T-helper 1 cell treated with Interleukin-12 subunit alpha and Interleukin-12 subunit beta and Interleukin-4 antibody, amounts not matched to agents 30 μg/mL and 1 μg/mL, for 36 hours (primary cell): Measurements from ENCODE around the gene KDM4B.
A peak's percentile ranks its signal among the peaks of the same experiment; 100 is the strongest.
"Not testable (repeated sequence)": the region's sequence is repeated elsewhere in the genome, so short reads cannot be mapped to it uniquely, and the experiment has no call there.

ENCODE experiments used
- H3K27ac Mint-ChIP-seq: one replicate; pipeline ENCODE4 v1.8.0; 2021; ENCODE audit warnings: mild to moderate bottlenecking, mixed read lengths
- H3K27me3 Mint-ChIP-seq: one replicate; pipeline ENCODE4 v1.8.0; 2021; ENCODE audit warnings: low read depth, mixed read lengths
- H3K36me3 Mint-ChIP-seq: one replicate; pipeline ENCODE4 v1.8.0; 2021; ENCODE audit warnings: low read depth, mixed read lengths
- H3K4me1 Mint-ChIP-seq: one replicate; pipeline ENCODE4 v1.8.0; 2021; ENCODE audit warnings: low read depth, mixed read lengths
- H3K4me3 Mint-ChIP-seq: one replicate; pipeline ENCODE4 v1.8.0; 2021; ENCODE audit warnings: mild to moderate bottlenecking, moderate library complexity, mixed read lengths
- H3K9me3 Mint-ChIP-seq: one replicate; pipeline ENCODE4 v1.8.0; 2021; ENCODE audit warnings: mixed read lengths

The KDM4B gene

DNA sequence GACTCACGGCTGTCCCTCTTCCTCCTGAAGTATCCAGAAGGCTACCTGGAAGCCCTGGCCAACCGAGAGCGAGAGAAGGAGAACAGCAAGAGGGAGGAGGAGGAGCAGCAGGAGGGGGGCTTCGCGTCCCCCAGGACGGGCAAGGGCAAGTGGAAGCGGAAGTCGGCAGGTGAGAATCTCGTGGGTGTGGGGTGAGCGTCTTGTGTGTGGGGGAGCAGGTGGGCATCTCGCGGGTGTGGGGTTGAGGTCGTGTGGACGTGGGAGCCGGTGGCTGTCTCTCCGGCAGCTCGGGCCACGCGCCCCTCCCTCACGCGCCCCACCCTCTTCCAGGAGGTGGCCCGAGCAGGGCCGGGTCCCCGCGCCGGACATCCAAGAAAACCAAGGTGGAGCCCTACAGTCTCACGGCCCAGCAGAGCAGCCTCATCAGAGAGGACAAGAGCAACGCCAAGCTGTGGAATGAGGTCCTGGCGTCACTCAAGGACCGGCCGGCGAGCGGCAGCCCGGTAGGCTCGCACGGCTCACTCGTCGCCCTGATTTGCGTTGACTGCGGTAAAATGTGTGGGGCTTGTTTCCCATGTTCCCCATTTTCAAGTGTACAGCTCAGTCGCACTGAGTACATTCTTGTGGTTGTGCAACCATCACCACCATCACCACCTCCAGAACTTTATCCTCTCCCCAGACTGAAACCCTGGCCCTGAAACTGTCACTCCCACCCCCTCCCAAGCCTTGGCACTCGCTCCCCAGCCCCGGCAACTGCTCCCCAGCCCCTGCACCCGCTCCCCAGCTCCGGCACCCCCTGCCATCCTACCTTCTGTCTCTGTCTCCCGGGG, 14.4 kb upstream of the KDM4B start:
- H3K27me3 Mint-ChIP-seq, H3K4me3 Mint-ChIP-seq, H3K27ac Mint-ChIP-seq, H3K9me3 Mint-ChIP-seq, H3K4me1 Mint-ChIP-seq: not testable (repeated sequence)
- H3K36me3 Mint-ChIP-seq, result peaks cover 26% of the 10 kb centered on the region

DNA sequence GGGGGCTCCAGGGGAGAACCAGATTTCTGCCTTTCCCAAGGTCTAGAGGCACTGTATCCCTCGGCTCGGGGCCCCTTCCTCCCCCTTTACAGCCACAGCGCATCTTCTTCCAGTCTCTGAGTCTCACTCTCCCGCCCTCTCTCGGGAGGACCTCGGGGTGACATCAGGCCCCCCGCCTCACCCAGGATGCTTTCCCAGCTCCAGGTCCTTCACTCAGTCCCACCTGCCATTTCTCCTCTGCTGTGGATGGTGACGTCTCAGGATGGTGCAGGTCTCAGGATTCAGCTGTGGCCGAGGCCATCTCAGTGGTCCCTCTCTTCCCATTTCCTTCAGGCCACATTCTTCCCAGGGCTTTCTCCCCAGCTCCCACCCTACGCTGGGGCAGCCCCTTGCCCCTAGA, 13.6 kb upstream of the KDM4B start:
- no peak overlapping the region for H3K4me3 Mint-ChIP-seq
- H3K27me3 Mint-ChIP-seq, result no peaks in the 10 kb centered on the region
- peaks cover 30% of the 10 kb centered on the region for H3K36me3 Mint-ChIP-seq
- no peaks in the 10 kb centered on the region for H3K9me3 Mint-ChIP-seq
- H3K27ac Mint-ChIP-seq, result no peak overlapping the region
- peaks cover 2% of the 10 kb centered on the region for H3K4me1 Mint-ChIP-seq

DNA sequence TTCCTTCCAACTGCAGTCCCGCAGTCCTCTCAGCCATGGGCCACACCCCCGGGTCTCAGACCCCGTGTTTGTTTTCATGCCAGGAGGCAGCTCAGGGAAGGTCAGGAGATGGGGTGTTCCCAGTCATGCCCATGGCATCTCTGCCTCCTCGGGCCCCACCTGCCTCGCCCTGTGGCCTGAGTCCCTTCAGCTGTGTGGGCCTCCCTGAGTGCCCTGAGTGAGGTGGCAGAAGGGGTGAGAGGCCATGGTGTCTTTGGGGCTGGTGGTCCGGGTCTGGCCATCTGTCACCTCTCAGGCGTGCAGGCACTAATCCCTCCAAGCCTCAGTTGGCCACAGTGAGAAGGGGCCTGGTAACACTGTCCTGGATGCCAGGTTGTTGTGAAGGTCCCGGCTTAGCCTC, 10.9 kb upstream of the KDM4B start:
- H3K9me3 Mint-ChIP-seq, result no peaks in the 10 kb centered on the region
- H3K36me3 Mint-ChIP-seq, result peaks cover 25% of the 10 kb centered on the region
- peaks cover 2% of the 10 kb centered on the region for H3K4me1 Mint-ChIP-seq
- no peaks in the 10 kb centered on the region for H3K27me3 Mint-ChIP-seq
- H3K4me3 Mint-ChIP-seq, result no peak overlapping the region
- no peak overlapping the region for H3K27ac Mint-ChIP-seq

DNA sequence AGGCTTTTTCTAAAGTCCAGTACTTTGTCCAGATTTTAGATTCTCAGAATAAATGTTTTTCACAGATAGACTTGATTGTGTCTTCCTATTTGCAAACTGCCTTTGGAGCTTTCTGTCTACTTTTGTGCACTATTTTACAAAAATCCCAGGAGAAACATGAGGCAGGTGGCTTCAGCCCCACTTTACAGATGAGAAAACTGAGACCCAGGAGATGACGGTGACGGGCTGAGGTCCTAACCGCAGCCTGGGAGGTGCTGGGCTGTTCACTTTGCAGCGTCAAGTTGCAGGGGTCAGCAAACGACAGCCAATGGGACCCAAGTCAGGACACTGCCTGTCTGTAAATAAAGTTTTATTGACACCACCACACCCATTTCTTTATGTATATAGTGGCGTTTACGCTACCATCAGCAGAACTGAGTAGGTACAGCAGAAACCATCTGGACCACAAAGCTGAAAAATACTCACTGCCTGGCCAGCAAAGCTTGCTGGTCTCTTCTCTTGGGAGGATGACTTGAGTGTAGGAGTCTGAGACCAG, 6.8 kb upstream of the KDM4B start:
- H3K4me3 Mint-ChIP-seq, result no peak overlapping the region
- peaks cover under 1% of the 10 kb centered on the region for H3K4me1 Mint-ChIP-seq
- peaks cover 17% of the 10 kb centered on the region for H3K36me3 Mint-ChIP-seq

DNA sequence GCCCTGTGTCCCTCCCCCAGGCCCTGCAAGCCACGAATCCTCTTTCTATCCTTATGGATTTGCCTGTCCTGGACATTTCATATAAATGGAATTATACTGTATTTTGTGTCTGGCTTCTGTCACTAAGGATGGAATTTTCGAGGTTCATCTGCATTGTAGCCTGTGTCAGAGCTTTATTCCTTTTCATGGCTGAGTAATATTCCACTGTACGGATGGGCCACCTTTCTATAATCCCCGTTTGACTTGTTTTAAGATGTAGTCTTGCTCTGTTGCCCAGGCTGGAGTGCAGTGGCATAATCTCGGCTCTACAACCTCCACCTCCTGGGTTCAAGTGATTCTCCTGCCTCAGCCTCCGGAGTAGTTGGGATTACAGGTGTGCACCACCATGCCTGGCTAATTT, 3.9 kb upstream of the KDM4B start:
- Mint-ChIP-seq H3K27ac (no peak overlapping the region), H3K36me3 (peaks cover 14% of the 10 kb centered on the region), H3K4me1 (peaks cover 13% of the 10 kb centered on the region), H3K27me3 (no peaks in the 10 kb centered on the region), H3K9me3 (no peaks in the 10 kb centered on the region), H3K4me3 (no peak overlapping the region)

More for the DNA sequence above, 6.8 kb upstream of the KDM4B start:
- no peak overlapping the region for H3K27ac Mint-ChIP-seq
- no peaks in the 10 kb centered on the region for H3K9me3 Mint-ChIP-seq
- no peaks in the 10 kb centered on the region for H3K27me3 Mint-ChIP-seq

DNA sequence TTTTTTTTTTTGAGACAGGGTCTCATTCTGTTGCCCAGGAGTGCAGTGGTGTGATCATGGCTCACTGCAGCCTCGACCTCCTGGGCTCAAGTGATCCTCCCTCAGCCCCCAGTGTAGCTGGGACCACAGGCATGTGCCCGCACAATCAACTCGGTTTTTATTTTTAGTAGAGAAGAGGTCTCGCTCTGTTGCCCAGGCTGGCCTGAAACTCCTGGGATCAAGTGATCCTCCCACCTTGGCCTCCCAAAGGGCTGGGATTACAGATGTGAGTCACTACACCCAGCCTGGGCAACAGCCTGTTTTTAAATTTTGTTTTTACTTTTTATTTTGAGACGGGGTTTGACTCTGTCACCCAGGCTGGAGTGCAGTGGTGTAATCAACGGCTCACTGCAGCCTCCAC, 2.3 kb upstream of the KDM4B start:
- no peak overlapping the region for H3K4me3 Mint-ChIP-seq

DNA sequence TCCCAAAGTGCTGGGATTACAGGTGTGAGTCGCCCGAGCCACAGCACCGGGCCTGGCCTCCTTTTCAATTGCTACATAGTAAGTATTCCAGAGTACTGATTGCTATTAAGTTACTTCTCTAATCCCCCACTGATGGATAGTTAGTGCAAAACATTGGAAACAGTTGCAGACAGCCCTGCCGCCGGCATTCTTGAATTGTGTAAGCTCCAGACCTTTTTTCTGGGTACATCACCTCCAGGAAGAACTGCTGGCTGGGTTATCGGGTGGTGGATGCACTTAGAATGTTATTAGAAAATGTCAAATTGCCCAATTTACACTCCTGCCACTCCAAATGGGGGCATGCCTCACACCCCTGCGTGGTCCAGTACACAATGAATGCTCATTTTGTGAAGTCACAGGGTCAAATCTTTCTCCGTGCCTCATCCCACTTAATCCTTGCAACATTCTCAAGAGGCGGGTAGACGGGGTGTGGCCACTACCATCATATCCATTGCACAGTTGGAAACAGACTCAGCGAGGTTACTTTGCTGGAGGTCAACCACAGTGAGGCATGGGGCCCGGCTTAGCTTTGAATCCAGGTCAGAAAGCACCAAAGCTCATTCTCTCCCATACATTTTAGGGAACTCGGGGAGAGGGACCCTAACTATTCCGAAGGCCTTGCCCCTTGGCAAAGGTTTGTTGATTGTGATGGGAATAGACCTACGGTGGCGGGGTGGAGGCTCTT, 1.0 kb upstream of the KDM4B start:
- Mint-ChIP-seq H3K36me3 (peaks cover 16% of the 10 kb centered on the region), H3K9me3 (no peaks in the 10 kb centered on the region), H3K4me1 (peaks cover 32% of the 10 kb centered on the region), H3K4me3 (peak overlapping the region; percentile 81), H3K27me3 (no peaks in the 10 kb centered on the region), H3K27ac (peak overlapping the region; percentile 52)

More for the DNA sequence above, 2.3 kb upstream of the KDM4B start:
- Mint-ChIP-seq H3K27me3 (no peaks in the 10 kb centered on the region), H3K36me3 (peaks cover 15% of the 10 kb centered on the region), H3K9me3 (no peaks in the 10 kb centered on the region), H3K4me1 (peaks cover 28% of the 10 kb centered on the region), H3K27ac (peak overlapping the region; percentile 31)

DNA sequence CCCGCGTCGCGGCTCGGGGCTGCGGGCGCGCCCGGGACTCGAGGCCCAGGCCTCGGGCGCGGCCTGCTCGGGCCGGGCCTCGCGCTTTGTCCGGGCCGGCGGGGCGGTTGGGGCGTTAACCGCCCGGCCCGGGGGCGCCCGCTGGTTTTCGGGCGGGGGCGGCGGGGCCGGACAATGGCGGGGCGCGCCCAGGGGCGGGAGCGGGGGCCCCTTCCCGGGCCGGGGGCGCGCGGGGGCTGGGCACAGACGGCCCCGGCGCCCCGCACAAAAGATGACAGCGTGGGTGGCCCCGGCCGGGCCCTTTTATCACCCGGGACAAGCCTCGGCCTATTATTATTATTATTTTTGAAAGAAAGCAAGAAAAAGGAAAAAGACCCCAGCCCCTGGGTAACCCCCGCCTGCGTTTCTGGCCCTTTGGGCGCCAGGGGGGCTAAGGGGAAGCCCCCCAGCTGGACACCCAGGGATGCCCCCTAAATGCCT, 419 bp downstream of the KDM4B start:
- Mint-ChIP-seq H3K4me3 (peak overlapping the region; percentile 98), H3K27ac (peak overlapping the region; percentile 87), H3K36me3 (peaks cover 13% of the 10 kb centered on the region), H3K9me3 (no peaks in the 10 kb centered on the region), H3K27me3 (no peaks in the 10 kb centered on the region), H3K4me1 (peaks cover 35% of the 10 kb centered on the region)

DNA sequence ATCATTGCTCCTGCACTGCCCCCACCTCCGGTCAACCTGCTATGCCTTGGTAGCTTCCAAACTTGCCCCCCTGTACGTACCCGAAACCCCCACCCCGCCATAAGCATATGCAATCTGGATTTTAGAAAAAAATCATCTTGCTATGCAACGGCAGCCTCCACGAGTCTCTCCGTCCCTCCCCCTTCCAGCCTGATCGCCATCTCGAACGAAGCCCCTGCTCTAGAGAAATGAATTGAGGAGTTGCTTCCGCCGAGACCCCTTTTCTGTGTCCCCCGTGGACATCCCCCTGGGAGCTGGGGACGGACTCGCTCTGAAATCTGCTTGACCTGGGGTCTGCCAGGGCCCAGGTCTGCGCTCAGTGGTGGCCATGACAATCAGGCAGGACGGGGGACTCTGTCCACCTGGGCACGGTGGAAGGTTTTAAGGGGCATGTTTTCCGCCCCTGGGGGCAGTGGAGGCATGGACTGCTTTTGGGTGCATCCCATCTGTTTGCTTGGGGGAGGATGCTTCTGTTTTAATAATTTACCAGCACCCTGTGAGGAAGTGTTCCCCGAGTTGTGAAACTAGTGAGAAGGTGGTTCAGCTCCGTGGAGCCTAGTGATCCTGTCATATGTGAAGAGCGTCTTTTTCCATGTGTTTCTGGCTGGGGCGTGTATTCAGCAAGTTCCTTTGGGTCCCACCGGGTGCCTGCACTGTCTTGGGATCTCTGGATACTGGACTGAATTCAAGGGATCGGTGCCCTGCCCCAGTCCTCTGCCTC, 1.0 kb downstream of the KDM4B start:
- H3K36me3 Mint-ChIP-seq, result peaks cover 11% of the 10 kb centered on the region
- H3K27me3 Mint-ChIP-seq, result no peaks in the 10 kb centered on the region
- peak overlapping the region; percentile 98 for H3K4me3 Mint-ChIP-seq
- peak overlapping the region; percentile 87 for H3K27ac Mint-ChIP-seq
- no peaks in the 10 kb centered on the region for H3K9me3 Mint-ChIP-seq
- H3K4me1 Mint-ChIP-seq, result peaks cover 38% of the 10 kb centered on the region

DNA sequence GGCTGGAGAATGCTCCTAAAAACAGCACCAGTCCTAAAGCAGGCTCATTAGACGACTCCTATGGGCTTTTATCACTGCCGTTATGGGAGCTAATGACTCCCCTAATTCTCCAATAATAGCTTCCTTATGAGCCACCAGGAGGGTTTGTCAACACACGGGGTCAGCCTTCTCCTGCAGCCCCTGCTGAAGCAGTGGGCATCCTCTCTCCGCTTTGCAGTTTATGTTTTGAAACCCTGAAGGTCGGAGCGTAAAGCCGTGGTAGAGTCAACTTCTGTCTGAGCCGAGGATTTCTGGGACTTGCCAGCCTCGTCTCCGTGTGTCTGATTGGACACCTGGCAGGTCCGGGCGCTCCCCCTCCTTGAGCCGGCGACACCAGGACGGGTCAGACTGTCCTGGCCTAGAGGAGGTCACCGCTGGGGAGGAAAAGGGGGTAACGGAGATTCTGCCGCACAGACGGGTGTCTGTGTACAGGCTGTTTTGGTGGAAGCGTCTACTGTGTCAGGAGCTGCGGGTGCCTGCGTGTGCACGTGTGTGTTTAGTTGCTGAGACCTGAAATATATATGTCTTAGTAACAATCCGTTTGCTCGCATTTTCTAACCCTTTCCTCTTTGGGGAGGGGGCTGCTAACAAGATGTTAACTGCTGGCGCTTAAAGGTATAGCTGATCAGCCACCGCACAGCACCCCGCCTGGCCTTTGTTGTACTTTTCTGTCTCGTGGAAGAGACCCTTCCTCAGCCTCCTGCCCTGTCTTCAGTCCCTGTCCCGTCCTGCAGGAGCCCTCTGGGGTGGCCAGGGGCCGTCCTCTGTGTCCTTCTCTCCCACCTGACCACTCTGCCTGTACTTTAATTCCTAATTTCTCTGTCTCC, 1.9 kb downstream of the KDM4B start:
- Mint-ChIP-seq H3K27ac (peak overlapping the region; percentile 67), H3K36me3 (peaks cover 10% of the 10 kb centered on the region), H3K9me3 (no peaks in the 10 kb centered on the region), H3K4me3 (peak overlapping the region; percentile 98), H3K4me1 (peaks cover 38% of the 10 kb centered on the region), H3K27me3 (no peaks in the 10 kb centered on the region)

DNA sequence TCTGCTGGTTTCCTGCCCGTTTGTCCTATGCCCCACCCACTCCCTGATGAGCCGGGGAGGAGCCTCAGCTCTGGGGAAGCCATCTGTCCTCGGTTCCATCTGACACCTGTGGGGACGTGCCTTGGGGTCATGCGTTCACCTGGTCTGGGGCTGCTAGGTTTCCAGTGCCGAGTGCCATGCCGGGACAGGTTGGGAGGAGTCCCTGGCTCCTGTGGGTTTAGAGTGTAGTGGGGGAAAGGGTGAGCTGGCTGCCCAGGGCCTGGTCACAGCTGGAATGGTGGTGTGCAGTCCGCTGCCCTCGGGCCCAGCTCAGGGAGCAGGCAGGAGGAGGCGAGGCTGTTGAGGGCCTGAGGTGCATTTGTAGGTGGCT, 2.5 kb downstream of the KDM4B start:
- Mint-ChIP-seq H3K27ac (peak overlapping the region; percentile 62), H3K4me3 (peak overlapping the region; percentile 98), H3K36me3 (peaks cover 10% of the 10 kb centered on the region), H3K4me1 (peaks cover 38% of the 10 kb centered on the region), H3K9me3 (no peaks in the 10 kb centered on the region), H3K27me3 (no peaks in the 10 kb centered on the region)

DNA sequence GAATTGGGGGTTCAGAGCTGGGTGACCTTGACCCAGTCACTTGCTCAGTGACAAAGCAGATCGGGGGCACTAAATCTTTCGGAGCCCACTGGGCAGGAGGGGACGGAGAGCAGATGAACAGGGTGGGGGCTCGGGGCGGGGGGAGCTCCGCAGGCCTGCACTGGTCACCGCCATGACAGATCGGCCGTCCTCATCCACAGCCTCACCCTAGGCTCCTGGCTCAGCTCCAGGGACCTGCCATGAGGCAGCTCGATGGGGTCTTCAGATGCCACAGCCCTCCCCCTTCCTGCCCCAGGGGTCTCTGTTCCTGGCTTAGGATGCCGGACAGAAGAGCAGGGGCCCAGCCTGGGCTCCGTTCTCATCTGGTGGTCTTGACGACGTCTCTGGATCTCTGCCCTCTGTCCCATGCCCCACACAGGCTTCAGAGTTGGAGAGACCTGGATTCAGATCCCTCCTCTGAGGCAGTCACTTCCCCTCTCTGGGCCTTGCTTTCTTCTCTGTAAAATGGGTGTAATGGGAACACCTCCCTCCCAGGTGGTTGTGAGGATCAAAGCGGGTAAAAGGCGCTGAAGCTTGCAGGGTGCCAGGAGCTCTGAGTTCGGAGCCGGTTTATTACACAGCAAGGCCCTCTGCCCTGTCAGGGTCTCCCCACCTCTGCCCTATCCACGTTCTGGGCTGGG, 3.0 kb downstream of the KDM4B start:
- H3K27ac Mint-ChIP-seq, result peak overlapping the region; percentile 57
- H3K27me3 Mint-ChIP-seq, result no peaks in the 10 kb centered on the region
- H3K9me3 Mint-ChIP-seq, result no peaks in the 10 kb centered on the region
- H3K4me1 Mint-ChIP-seq, result peaks cover 38% of the 10 kb centered on the region
- H3K4me3 Mint-ChIP-seq, result peak overlapping the region; percentile 98
- peaks cover 11% of the 10 kb centered on the region for H3K36me3 Mint-ChIP-seq

DNA sequence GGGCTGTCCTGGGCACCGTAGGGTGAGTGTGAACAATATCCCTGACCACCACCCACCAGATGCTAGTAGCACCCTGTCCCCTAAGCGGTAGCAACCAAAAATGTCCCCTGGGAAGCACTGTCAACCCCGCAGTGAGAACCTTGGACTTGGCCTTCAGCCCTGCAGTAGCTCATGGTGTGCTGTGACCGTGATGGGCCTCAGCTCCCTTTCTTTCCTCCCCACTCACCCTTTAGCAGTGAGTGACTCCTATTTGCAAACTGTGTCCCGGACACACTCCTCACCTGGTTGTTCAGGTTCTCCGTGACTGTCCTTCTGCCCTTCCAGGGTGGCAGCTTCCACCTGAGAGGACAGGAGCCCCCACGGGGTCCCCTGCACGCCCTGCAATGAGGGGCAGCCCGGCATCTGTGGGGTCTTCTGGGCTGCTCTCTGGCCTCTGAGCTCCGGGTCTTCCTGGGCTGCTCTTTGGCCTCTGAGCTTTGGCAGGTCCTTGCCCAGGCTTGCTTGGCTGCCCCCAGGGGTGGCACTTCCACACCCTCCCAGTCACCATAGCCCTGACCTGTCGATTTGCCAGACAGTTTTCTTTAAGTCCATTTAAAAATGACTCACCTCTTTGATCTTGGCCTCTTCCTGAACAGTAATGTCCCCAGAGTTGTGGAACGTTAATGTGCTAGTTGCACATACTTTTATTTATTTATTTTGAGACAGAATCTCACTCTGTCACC, 3.8 kb downstream of the KDM4B start:
- Mint-ChIP-seq H3K4me3 (no peak overlapping the region), H3K36me3 (peaks cover 14% of the 10 kb centered on the region), H3K27me3 (no peaks in the 10 kb centered on the region), H3K9me3 (no peaks in the 10 kb centered on the region), H3K27ac (no peak overlapping the region), H3K4me1 (peaks cover 36% of the 10 kb centered on the region)
